Hepatocyte (in vitro differentiated cells): ENCODE results near the gene PATE2. TPM values are rescaled to one million over a fixed set of nuclear protein-coding genes. Genes with fewer than 3 reads are reported as not detected.

Experiments
- DNase-seq: peaks from one replicate; pipeline ENCODE4 v3.0.0-alpha.2; 2016; ENCODE audit warnings: low spot score
- H2AFZ ChIP-seq: fragments of 200-600 bp; sonication (generic); 2 replicates; pipeline ENCODE4 v1.6.0; 2016; ENCODE audit warnings: antibody characterized with exemption, mild to moderate bottlenecking
- H3K27ac ChIP-seq: fragments of 200-600 bp; sonication (generic); 2 replicates; pipeline ENCODE4 v1.5.1; 2016; ENCODE audit warnings: mild to moderate bottlenecking
- H3K27me3 ChIP-seq: fragments of 200-600 bp; sonication (generic); 2 replicates; pipeline ENCODE4 v1.6.1; 2016
- H3K36me3 ChIP-seq: fragments of 200-600 bp; sonication (generic); replicated peaks from 2 replicates; pipeline ENCODE4 v1.5.1; 2016; ENCODE audit warnings: low read depth; ENCODE audit not compliant: insufficient read depth
- H3K4me1 ChIP-seq: fragments of 200-600 bp; sonication (generic); 2 replicates; pipeline ENCODE4 v1.5.1; 2016; ENCODE audit warnings: mild to moderate bottlenecking, moderate library complexity; ENCODE audit not compliant: insufficient read depth
- H3K4me2 ChIP-seq: fragments of 200-600 bp; sonication (generic); 2 replicates; pipeline ENCODE4 v1.6.0; 2016
- H3K4me3 ChIP-seq: fragments of 200-600 bp; sonication (generic); 2 replicates; pipeline ENCODE4 v1.5.1; 2016; ENCODE audit warnings: mild to moderate bottlenecking
- H3K79me2 ChIP-seq: fragments of 200-600 bp; sonication (generic); 2 replicates; pipeline ENCODE4 v1.6.0; 2017; ENCODE audit warnings: mild to moderate bottlenecking
- H3K9me2 ChIP-seq: fragments of 200-600 bp; sonication (generic); replicated peaks from 2 replicates; pipeline ENCODE4 v1.6.0; 2017; ENCODE audit warnings: mild to moderate bottlenecking; ENCODE audit not compliant: insufficient read depth
- H3K9me3 ChIP-seq: fragments of 200-600 bp; sonication (generic); 2 replicates; pipeline ENCODE4 v1.5.1; 2016; ENCODE audit warnings: low read depth, mild to moderate bottlenecking
- H4K20me1 ChIP-seq: fragments of 200-600 bp; sonication (generic); 2 replicates; pipeline ENCODE4 v1.6.0; 2016; ENCODE audit warnings: mild to moderate bottlenecking; ENCODE audit not compliant: insufficient read depth, poor library complexity, severe bottlenecking
- CTCF ChIP-seq: fragments of 200-600 bp; sonication (generic); IDR thresholded peaks from 2 replicates; pipeline ENCODE4 v1.5.1; 2016; ENCODE audit warnings: antibody characterized with exemption, mild to moderate bottlenecking; ENCODE audit not compliant: poor library complexity
- EZH2 ChIP-seq: fragments of 200-600 bp; sonication (generic); IDR thresholded peaks from 2 replicates; pipeline ENCODE4 v1.6.1; 2016; ENCODE audit warnings: antibody characterized with exemption, mild to moderate bottlenecking, borderline replicate concordance
- EZH2phosphoT487 ChIP-seq: fragments of 200-600 bp; sonication (generic); IDR thresholded peaks from one replicate; pipeline ENCODE4 v1.6.1; 2018; ENCODE audit warnings: antibody characterized with exemption, mild to moderate bottlenecking, low read depth, moderate library complexity; ENCODE audit not compliant: unreplicated experiment, severe bottlenecking
- WGBS: methylation state at CpG from one replicate; pipeline ENCODE4 v1.1.6; 2016; ENCODE audit warnings: low lambda C conversion rate; ENCODE audit errors: missing lambda C conversion rate; 5-methylcytosine and 5-hydroxymethylcytosine counted together
- polyA plus RNA-seq: library from polyadenylated mRNA; unstranded; fragments of >200 nt; fragmentation: Nextera tagmentation; extraction: Ambion mirVana; gene quantifications from 2 replicates; pipeline ENCODE4 v1.2.1, GENCODE V29; 2016
- total RNA-seq: library from RNA; depleted of rRNA; stranded (reverse); fragments of >200 nt; gene quantifications from 2 replicates; pipeline ENCODE4 v1.2.3, GENCODE V29; 2014

PATE2 gene
- total and polyA plus RNA-seq, 2 experiments from 2014 or later = 0.16 TPM; not detected in 1

GRCh38 chr11:125762445-125762844 lies 16.2 kb downstream of the PATE2 start:
- H3K9me2 ChIP-seq = no peaks in the 10 kb centered on the region
- DNase-seq = no peak
- no peaks in the 10 kb centered on the region for H3K79me2 ChIP-seq
- no peaks in the 10 kb centered on the region for H3K9me3 ChIP-seq
- H3K4me1 ChIP-seq = no peaks in the 10 kb centered on the region
- no peaks in the 10 kb centered on the region for H4K20me1 ChIP-seq
- no peak overlapping the region for H3K4me2 ChIP-seq
- TF ChIP-seq EZH2 (no peak), EZH2phosphoT487 (no peak), CTCF (no peak)
- 81% methylated on average over 1 of the region's 1 CpG for WGBS
- H3K27ac ChIP-seq = no peak overlapping the region
- no peaks in the 10 kb centered on the region for H3K36me3 ChIP-seq
- no peak overlapping the region for H2AFZ ChIP-seq
- no peaks in the 10 kb centered on the region for H3K27me3 ChIP-seq
- H3K4me3 ChIP-seq = no peak overlapping the region

GRCh38 chr11:125756050-125756449 lies 22.6 kb downstream of the PATE2 start:
- Histone ChIP-seq H3K4me1 (no peaks in the 10 kb centered on the region), H3K36me3 (no peaks in the 10 kb centered on the region), H3K4me2 (no peak overlapping the region), H3K9me2 (no peaks in the 10 kb centered on the region), H3K27ac (no peak overlapping the region), H2AFZ (no peak overlapping the region), H3K79me2 (no peaks in the 10 kb centered on the region), H3K27me3 (no peaks in the 10 kb centered on the region), H3K4me3 (no peak overlapping the region), H4K20me1 (no peaks in the 10 kb centered on the region), H3K9me3 (no peaks in the 10 kb centered on the region)
- 85% methylated on average over 7 of the region's 7 CpGs for WGBS
- DNase-seq = no peak
- TF ChIP-seq EZH2 (no peak), EZH2phosphoT487 (no peak), CTCF (no peak)

- H3K27ac ChIP-seq = no peak overlapping the region
- no peaks in the 10 kb centered on the region for H3K27me3 ChIP-seq
- no peaks in the 10 kb centered on the region for H3K36me3 ChIP-seq
- no peaks in the 10 kb centered on the region for H3K79me2 ChIP-seq
- H3K4me2 ChIP-seq = no peak overlapping the region
- H2AFZ ChIP-seq = no peak overlapping the region
- H3K4me1 ChIP-seq = no peaks in the 10 kb centered on the region
- WGBS = 51% methylated on average over 2 of the region's 2 CpGs
- H3K9me3 ChIP-seq = no peaks in the 10 kb centered on the region
- H3K4me3 ChIP-seq = no peak overlapping the region
- H4K20me1 ChIP-seq = no peaks in the 10 kb centered on the region
- H3K9me2 ChIP-seq = no peaks in the 10 kb centered on the region
- no peak for DNase-seq
- TF ChIP-seq EZH2 = no peak
- TF ChIP-seq EZH2phosphoT487 = no peak
- no peak for TF ChIP-seq CTCF
Observed at GRCh38 chr11:125750629-125751028, 28.0 kb downstream of the PATE2 start.

GRCh38 chr11:125745979-125746378 lies 32.6 kb downstream of the PATE2 start, which contains the start of gene PATE1:
TSS of gene PATE1 (plus strand) at chr11:125746279. CDS start at chr11:125746305, 26 bp downstream.
- Histone ChIP-seq H3K9me2 (no peaks in the 10 kb centered on the region), H3K4me2 (no peak within 1 kb of the TSS)

More at GRCh38 chr11:125745979-125746378, 32.6 kb downstream of the PATE2 start, which contains the start of gene PATE1:
- Histone ChIP-seq H2AFZ (no peak within 1 kb of the TSS), H3K27me3 (no peaks in the 10 kb centered on the region), H3K36me3 (no peaks in the 10 kb centered on the region), H3K27ac (no peak within 1 kb of the TSS), H3K4me1 (no peaks in the 10 kb centered on the region), H3K9me3 (no peaks in the 10 kb centered on the region), H4K20me1 (no peaks in the 10 kb centered on the region), H3K4me3 (no peak within 1 kb of the TSS), H3K79me2 (no peaks in the 10 kb centered on the region)
- 96% methylated on average over 3 of the region's 3 CpGs for WGBS
- TF ChIP-seq EZH2 = no peak
- TF ChIP-seq CTCF = no peak
- no peak for TF ChIP-seq EZH2phosphoT487
- no peak for DNase-seq
